Right forelimb (tissue), 1 donor: ENCODE measurements around the gene CRHR2.
"Not testable (repeated sequence)": the region's sequence is repeated elsewhere in the genome, so short reads cannot be mapped to it uniquely, and the experiment has no call there.

Source experiments
- DNase-seq: peaks from one replicate; pipeline ENCODE4 v3.0.0-alpha.2; 2018

The CRHR2 gene

DNA sequence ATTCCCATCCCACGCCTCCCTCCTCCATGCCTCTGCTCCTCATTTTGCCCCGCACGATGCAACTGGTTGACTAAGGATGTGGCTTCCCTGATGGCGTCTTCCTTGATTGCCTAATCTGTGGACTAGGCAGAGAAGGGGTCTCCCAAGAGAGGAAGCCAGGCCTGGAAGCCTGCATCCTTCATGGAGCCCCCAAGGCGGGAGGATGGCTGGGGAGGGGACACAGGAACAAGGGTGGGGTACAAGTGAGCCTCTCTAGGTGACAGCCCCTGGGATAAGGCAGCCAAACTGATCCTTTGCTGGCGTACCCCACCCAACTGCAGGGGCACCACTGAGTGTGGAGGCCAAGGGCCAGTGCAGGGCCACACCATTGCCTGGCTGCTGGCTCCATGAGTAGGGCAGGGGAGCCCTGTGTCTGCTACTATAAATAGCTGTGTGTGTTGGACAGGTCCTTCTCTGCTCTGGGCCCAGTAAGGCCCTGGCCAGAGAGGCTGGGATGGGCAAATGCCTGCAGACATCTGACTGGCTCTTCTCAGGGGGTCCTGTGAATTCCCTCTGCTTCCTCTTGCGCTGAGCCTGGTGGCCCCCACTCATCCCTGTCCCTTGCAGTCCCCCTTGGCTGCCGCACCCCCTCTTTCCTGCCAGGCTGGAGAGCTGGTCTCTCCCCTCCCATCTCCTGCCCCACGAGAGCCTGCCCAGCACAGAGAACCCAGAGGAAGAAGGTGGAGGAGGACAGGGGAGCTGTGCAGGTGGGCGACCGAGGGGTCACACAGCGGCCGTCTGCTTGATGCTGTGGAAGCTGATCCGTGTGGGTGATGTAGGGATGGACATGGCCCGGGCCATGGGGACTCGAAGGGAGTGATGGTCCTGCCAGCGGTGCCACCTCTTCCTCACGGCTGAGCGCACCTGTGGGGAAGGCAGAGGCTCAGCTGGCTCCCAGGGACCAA lies 29.3 kb downstream of the CRHR2 start:
- DNase-seq = no peak

DNA sequence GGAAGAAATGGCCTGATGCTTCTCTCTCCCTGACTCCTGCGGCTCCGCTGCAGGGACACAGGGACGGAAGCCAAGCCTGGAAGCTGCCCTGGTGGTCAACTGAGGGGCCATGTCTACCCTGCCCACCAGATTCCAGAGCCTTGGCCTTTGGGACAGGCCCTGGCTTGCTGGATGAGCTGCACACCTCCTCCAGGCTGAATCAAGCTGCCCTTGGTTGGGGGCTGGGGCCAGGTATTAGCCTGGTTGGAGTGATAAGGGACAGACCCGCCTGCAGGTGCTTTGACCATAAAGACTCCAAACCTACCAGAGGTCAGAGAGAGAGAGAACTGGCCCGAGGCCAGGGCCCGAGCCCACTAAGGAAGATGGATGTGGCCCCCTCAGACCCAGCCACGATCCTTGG lies 30.1 kb downstream of the CRHR2 start:
- DNase-seq = no peak

DNA sequence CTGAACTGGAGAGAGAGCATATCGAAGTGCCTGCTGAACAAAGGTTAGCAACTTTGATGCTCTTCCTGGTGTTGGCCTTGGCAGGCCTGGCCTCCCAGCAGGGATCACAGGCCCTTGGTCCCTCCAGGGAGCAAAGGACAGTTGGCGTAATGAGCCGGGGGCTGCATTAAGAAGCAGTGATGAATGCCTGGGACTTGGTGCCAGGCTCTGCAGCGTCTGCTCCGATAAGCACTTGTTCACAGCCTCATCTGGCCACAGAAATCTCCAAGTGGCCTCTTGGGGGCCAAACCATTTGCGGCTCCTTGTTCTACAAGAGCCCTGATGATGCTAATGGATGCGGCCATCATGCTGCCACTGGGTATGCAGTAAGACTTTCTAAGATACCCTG lies 31.8 kb downstream of the CRHR2 start:
- no peak for DNase-seq

DNA sequence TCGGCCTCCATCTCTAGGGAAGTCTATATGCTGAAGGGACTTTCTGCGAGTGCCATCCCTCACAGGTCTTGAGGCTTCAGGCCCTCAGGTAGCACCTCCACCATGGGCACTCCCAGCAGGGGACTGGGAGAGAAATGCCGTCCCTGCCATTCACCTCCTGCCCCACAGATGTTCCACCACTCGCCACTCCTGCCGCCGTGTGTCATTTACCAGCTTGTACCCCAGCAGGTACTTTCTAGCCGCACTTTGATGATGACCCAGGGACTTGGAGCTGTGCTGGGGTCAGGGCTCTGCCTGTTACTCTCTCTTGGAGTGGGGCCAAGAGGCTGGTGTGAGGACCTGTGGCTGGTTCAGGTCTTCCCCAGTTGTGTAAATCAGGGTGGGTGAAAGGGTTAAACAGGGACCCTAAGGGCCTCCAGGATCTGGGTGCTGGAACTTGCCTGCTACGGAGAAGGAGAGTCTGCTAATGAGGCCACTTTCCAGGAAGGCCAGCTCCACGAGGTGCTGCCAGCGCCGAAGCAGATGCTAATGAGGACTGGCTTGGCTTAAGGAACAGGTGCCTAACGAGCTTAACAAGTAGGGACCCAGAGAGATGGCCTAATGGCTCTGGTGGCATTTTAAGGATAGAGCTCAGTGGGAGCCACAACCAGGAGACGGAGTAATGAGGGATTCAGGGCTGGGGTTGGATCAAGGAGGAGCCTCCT lies 32.4 kb downstream of the CRHR2 start:
- no peak for DNase-seq

DNA sequence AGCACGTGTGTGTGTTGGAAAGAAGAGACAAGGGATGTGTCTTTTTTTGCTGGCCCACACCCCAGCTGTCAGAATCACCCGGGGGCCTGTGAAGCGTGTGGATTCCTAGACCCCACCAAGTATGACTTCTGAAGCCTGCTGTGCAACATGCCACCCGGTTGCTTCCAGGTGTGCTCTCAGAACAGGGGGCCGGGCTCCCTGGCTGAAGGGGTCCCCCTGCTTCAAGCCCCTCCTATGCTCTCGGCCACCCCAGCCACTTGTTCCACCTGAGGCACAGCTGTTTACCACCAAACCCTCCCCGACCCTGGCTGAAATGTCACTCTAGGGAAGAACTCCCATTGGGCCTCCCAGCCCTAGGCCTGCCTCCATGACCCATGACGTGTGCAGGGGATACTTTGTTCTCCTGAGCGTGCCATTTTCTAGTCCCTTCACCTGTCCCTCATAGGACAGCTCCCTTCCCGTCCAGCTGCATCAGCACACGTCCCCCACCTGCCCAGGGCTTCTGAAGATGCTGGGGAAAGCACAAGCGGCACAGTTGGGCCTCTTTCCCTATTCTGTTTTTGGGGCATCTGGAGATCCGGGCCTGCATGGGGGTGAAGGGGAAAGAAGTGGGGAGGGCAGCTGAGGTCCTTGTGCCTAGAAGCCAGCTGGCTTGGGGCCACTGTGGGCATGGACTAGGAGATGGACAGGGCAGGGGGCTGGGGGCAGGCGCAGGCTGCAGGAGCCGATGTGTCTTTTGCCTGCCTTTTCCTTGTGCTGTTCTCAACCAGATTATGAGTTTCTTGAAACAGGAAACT lies 33.3 kb downstream of the CRHR2 start:
- DNase-seq = no peak

DNA sequence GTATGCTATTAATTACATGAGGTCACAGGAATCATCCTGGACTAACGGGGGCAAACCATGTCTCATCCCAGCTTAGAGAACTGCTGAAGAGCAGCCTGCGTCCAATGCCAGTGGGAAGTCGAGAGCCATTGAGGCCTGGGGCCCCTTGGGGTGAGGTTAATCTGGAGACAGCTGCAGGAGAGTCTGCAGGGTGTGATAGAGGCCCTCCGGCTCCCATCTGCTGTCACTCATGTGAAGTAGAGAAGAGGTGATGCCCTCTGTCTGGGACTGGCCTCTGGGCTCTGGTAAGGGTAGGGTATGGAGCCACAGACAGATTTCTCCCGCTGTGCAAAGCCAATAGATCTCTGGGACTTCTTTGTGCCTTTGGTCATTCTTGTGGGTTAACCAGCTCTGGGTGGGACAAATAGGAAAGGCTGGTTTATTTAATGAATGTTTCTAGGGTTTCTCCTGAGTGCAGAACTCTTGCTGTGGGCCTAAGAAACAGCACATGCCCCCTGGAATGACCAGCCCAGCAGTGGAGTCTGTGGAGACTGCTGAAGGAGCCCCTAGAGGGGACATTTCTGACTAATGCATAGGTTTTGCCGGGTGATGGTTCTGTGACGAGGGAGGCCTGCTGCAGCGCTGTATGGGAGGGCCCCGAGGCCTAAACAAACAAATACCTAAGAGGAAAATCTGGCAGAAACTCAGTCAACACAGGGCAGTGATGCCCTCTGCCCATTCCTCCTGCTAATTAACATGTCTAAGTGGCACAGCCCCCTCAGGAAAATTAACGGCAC lies 34.5 kb downstream of the CRHR2 start:
- DNase-seq = no peak

DNA sequence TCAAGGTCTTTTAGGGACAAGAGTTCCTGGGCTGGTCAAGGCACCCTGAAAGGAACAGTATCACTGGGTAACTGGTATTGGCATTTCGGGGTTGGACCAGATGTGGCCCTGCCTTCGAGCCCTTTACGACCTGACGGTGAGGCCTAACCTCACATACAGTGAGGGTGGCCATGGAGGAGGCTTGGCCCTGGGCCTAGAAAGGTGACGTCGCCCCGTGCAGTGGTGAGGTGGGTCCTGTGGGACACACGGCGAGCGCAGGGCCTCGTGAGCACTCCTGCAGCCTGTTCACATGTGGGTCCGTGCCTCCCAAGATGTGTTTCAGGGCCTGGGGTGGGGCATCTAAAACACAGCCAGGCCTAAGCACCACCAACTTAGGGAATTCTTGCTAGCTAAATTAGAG lies 36.1 kb downstream of the CRHR2 start:
- no peak for DNase-seq

DNA sequence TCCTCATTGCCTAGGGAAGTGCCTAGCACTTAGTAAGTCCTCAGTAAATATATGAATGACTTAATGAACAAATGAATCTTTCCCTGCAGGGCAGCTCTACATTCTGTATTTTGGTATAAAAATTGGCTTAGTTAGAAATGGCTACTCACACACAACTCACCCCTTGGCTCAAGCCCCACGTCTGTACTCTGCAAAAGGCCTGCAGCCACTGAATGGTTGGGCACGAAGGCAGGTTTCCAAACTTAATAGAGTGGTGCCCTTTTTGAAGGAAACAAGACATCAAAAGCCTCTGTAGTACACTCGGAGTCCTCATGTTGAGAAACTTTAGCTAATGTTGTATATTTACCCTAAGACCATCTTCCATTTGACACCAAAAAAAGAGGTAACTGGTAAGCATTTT lies 36.6 kb downstream of the CRHR2 start:
- no peak for DNase-seq

DNA sequence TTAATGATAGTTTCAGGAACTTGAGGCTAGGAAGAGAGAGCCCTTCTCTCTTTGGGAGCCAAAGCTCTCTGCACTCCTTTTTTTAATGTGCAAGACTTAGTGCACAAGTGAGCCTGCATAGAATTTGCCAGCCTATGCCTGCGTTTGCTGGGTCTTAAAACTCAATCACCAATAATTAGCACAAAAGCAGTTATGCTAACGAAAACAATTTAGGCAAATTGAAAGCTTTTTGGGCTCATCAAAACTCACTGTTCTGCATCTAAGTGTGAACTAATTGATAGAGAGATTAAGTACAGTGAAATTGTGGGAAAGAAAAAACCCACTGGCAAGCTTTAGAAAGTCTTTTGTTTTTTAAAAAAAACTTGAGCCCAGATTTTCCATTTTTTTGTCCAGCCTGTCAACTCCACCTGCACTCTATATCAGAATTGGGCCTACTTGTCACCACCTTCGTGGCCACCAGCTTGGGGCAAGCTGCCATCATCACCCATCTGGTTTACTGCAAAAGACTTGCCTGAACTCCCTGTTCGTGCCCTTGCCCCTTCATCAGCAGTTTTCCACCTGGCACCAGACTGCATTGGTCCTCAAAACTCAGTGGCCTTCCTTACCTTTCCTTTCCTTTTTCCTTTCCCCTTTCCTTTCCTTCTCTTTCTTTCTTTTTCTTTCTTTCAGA lies 37.8 kb downstream of the CRHR2 start:
- no peak for DNase-seq

DNA sequence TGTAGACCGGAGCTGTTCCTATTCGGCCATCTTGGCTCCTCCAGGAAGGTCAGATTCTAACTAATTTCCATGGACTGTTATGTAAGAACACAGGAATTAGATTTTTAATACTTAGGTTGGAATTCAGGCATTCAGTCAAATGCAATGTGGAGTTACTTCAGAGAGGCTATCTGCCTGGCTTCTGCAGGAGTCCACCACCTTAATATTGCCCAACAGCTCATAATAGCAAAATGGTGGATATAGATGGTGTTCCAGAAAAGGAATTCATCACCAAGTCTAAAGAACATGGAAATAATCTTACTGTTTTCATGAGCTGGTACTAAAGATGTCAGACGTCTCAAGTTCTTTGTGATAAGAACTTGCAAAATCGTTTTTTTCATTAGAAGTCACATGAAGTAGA lies 39.5 kb downstream of the CRHR2 start:
- DNase-seq = no peak

DNA sequence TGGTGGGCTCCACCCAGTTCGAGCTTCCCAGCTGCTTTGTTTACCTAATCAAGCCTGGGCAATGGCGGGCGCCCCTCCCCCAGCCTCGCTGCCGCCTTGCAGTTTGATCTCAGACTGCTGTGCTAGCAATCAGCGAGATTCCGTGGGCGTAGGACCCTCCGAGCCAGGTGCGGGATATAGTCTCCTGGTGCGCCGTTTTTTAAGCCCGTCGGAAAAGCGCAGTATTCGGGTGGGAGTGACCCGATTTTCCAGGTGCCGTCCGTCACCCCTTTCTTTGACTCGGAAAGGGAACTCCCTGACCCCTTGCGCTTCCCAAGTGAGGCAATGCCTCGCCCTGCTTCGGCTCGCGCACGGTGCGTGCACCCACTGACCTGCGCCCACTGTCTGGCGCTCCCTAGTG lies 39.9 kb downstream of the CRHR2 start:
- DNase-seq = not testable (repeated sequence)

DNA sequence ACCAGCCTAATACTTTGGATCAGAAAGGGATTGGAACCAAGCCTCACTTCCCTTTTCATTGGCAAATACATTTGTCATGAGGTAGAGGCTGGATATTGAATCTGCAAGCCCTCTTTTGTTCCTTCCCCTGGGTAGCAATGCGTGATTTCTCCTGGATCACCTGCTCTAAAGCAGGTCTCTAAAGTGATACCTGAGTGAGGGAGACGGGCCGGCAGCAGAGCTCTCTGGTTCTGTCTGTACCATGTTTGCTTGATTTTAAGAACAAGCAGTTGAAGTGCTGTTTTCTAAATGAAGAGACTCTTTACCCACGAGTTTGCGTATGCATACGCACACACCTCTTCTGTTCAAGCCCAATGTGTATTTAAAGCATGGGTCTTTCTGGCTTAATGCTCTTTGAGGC lies 46.5 kb downstream of the CRHR2 start:
- no peak for DNase-seq

DNA sequence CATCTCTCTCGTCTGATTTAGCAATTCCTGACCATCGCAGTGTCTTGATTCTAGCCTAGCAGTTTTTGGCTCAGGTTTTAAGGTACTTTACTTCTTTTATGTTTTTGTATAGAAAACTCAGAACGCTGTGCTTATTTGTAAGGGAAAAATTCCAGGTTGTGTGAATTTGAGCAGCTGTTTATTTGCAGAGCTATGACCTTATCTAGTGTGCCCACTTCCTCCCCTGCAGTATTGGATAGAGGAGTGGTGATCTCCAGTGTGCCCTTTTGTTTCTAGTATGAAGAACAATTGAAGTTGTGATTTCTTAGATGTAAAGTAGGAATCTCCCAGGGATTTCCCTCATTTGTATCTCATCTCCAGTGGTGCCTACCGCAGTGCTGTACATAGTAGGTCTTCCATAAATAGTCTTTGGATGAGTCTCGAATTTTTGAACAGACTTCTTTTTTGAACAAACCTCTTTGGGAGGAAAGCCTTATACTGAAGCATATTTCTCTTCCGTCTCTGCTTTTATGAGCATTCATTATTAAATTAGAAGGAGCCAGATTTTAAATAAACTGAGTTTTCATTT lies 47.5 kb downstream of the CRHR2 start:
- DNase-seq = no peak

DNA sequence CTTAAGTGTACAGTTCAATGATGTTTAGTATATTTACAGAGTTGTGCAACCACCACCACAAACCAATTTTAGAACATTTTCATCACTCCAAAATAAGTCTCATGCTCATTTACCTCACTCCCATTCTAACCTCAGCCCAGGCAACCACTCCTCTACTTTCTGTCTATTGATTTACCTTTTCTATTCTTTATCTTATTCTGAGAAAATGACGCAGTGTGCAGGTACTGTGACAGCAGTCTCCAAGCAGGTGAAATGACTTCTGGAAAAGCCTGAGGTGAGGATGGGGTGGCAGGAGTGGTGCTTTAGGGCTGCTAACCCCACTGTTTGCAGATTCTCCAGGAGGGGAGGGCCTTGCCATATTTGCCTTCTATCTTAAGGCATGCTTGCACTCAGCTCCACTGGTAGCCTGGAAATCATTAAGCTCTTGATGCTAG lies 48.0 kb downstream of the CRHR2 start:
- DNase-seq = no peak

DNA sequence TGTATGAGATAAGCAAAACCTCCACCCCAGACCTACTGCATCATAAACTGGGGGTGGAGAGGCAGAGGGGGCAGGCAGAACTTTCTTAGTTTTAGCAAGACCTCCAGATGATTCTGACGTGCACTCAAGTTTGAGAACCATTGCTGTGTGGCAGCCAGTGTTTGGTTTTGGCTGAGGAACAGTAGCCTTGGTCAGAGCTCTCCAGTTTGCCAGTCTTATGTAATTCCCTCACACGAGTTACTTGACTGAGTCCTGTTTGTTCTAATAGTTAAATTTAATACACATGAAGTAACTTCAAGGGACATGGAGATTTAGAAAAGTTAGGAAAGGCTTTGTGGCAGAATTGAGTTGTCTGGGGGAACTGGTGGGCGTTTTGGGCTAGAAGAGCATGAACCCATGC lies 49.0 kb downstream of the CRHR2 start:
- DNase-seq = no peak

DNA sequence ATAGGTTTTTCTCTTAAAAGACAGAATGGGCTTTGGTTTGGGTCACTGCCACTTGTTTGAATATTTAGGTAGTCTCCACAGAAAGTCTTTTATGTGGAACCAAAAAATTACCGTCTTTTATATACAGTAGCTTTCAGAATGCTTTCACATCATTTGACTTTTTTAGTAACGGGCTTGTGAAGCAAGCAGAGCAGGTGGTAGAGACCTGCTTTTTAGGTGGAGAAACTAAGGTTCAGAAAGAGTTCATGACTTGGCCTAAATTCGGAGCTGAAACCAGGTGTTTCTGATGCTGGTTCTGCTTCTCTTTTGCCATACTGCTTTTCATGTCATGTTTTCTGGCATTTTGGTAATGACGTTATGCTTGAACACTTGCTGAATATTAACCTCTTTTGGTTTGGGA lies 51.3 kb downstream of the CRHR2 start:
- DNase-seq = no peak

DNA sequence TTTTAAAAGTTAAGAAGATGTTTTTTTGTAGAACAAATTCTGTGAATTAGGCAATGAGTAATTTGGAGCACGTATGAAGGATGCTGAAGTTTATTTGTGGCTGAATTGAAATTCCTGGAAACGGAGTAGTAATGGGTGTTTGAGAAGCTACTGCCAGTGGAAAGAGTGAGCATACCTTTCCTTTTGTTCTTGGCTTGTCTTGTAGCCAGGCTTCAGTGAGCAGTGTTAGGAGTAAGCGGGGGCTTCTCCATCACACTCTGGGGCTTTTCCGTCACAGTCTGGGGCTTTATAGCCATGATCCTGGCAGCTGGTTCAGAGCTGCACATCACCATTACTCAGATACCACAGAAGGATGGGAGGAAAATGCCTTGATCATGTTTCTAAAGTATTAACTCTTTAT lies 55.2 kb downstream of the CRHR2 start:
- DNase-seq = no peak

DNA sequence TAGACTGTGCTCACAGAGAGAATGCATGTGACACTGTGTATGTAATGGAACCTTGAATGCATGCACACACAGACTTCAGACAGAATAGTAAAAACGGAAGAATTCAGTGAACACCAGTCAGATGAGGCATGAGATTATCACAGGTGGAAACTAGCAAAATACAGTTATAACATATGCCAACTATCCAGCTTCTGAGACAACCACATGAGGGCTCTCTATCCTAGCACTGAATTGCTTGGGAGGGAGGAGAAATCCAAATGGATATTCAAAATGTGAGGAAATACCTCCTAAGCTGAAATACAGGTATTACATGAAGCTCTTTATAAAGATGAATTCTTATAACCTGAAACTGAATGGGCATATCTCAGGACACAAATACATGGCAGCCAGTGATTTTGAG lies 57.0 kb downstream of the CRHR2 start:
- no peak for DNase-seq

DNA sequence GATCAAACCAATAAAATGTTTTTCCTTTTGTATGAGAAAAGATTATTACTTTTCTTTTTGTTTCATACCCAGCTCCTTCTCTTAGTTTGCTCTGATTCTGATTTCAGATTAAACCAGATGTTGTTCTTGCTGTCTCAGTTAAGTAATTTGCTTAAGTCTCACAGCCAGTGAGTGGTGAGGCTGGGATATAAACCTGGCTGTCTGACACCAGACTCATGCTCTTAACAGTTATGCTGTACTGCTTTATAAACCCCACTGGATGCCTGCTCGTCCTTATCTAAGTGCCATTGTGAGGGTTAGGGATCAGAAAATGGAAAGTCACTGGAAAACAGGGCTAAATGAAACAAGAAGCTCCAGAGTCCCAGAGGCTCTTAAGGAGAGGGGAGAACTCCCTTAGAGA lies 63.3 kb downstream of the CRHR2 start:
- DNase-seq = no peak

DNA sequence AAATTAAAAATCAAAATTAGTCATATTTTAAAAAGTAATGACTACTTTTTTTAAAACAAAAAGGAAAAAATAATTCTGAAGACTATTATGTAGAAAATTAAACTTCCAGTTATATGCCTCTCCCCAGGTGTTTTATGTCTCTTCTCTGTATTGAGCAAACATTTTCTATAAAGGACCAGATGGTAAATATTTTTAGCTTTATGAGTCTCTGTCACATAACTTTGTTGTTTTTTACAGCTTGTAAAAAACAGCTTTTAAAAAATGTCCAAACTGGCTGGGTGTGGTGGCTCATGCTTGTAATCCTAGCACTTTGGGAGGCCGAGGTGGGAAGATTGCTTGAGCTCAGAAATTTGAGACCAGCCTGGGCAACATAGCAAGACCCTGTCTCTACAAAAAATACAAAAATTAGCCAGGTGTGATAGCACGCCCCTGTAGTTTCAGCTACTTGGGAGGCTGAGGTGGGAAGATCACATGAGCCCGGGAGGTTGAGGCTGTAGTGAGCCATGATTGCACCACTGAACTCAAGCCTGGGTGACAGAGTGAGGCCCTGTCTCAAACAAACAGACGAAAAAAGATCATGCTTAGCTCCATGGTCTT lies 64.1 kb downstream of the CRHR2 start:
- no peak for DNase-seq

DNA sequence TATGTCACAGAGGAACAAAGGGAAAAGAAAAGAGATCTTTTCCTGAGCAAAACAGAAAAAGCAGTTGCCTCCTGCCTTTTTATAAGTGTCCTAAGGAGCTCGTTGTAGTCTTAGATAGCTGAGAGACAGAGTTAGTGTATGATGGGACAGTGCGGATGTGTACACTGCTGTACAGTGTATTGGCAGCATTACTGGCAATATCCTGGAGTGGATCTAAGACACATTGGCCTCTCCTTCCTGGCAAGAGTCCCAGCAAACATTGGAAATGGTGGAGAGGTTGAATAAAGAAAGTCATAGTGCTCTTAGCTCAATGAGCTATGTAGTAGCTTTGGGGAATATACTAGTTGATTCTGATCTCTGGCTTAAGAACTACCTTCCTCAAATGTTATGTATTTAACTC lies 64.9 kb downstream of the CRHR2 start:
- no peak for DNase-seq
